ENCODE data around the gene ZNRF1.
"Not testable (repeated sequence)": the region's sequence is repeated elsewhere in the genome, so short reads cannot be mapped to it uniquely, and the experiment has no call there.

Gene ZNRF1

GRCh38 chr16:75080205-75081029 lies 81.6 kb downstream of the ZNRF1 start:
- DNase-seq: no peak

GRCh38 chr16:75081179-75081859 lies 82.5 kb downstream of the ZNRF1 start:
- DNase-seq: no peak

- DNase-seq: no peak
These were observed 85.0 kb downstream of the ZNRF1 start for GRCh38 chr16:75083813-75084212.

- DNase-seq: no peak
These were observed 86.7 kb downstream of the ZNRF1 start for GRCh38 chr16:75085556-75085955.

GRCh38 chr16:75086281-75086680 lies 87.5 kb downstream of the ZNRF1 start:
- no peak for DNase-seq

GRCh38 chr16:75086688-75087374 lies 88.0 kb downstream of the ZNRF1 start:
- DNase-seq: no peak

GRCh38 chr16:75087375-75087979 lies 88.7 kb downstream of the ZNRF1 start:
- DNase-seq: no peak

- no peak for DNase-seq
These were observed 89.4 kb downstream of the ZNRF1 start for GRCh38 chr16:75088216-75088615.

- no peak for DNase-seq
These were observed 90.1 kb downstream of the ZNRF1 start for GRCh38 chr16:75088934-75089333.

GRCh38 chr16:75089486-75090202 lies 90.8 kb downstream of the ZNRF1 start:
- DNase-seq: peak; percentile 52

- DNase-seq: not testable (repeated sequence)
These were observed 92.1 kb downstream of the ZNRF1 start for GRCh38 chr16:75090899-75091298.

GRCh38 chr16:75091619-75092018 lies 92.8 kb downstream of the ZNRF1 start:
- DNase-seq: not testable (repeated sequence)

GRCh38 chr16:75092777-75093176 lies 94.0 kb downstream of the ZNRF1 start:
- DNase-seq: no peak

GRCh38 chr16:75093598-75094540 lies 95.0 kb downstream of the ZNRF1 start:
- no peak for DNase-seq

- DNase-seq: no peak
These were observed 96.4 kb downstream of the ZNRF1 start for GRCh38 chr16:75095204-75095621.

GRCh38 chr16:75096656-75097055 lies 97.8 kb downstream of the ZNRF1 start:
- DNase-seq: no peak

GRCh38 chr16:75097191-75097761 lies 98.5 kb downstream of the ZNRF1 start:
- no peak for DNase-seq

GRCh38 chr16:75097941-75098901 lies 99.4 kb downstream of the ZNRF1 start:
- peak; percentile 83 for DNase-seq

GRCh38 chr16:75099075-75099667 lies 100.3 kb downstream of the ZNRF1 start:
- DNase-seq: no peak

All from activated CD4-positive, alpha-beta T cell treated with anti-CD3 and anti-CD28 coated beads, Interleukin-10, Interleukin-2, amounts not matched to agents 100 ng/mL and 50 ng/mL, durations not matched to agents 16 hours and 8 hours (primary cell).